ENCODE measurements around the gene NBAS. TPM values are rescaled to one million over a fixed set of nuclear protein-coding genes. Genes with fewer than 3 reads are reported as not detected.

Gene NBAS
- total RNA-seq, 1 experiment from 2014 or later, result 46.4 TPM

DNA sequence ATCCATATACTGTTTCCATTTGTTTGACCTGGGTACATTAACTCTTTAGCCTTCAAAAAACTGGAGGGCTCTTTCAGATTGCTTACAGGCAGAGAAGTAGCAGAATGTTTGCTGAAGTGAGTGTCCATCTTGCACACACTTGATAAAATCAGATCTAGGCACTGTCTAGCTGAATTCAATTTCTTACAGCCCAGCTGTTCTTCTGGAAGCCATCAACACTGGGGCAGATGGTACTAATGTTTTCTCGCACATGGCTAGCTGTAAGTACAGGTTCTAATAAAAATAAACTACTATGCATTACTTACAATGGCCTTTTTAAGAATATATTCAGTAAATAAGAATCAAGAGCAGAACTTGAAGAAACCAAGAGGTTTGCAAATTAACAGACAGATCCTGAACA lies 175.9 kb downstream of the NBAS start:
- intact Hi-C loops (cut with micrococcal nuclease), result no loop called here
- Mint-ChIP-seq H3K9me3 (ENCODE audit: unreplicated experiment) (no peaks in the 10 kb centered on the region), H3K4me1 (ENCODE audit: insufficient read depth, unreplicated experiment) (no peaks in the 10 kb centered on the region), H3K27ac (ENCODE audit: low read depth, unreplicated experiment) (no peak overlapping the region), H3K27me3 (ENCODE audit: insufficient read depth, unreplicated experiment) (no peaks in the 10 kb centered on the region), H3K36me3 (ENCODE audit: insufficient read depth, unreplicated experiment) (peaks cover 12% of the 10 kb centered on the region), H3K4me3 (ENCODE audit: unreplicated experiment) (no peak overlapping the region)
- CTCF ChIA-PET, result no interaction called here
- TF ChIP-seq, protein P1, sequence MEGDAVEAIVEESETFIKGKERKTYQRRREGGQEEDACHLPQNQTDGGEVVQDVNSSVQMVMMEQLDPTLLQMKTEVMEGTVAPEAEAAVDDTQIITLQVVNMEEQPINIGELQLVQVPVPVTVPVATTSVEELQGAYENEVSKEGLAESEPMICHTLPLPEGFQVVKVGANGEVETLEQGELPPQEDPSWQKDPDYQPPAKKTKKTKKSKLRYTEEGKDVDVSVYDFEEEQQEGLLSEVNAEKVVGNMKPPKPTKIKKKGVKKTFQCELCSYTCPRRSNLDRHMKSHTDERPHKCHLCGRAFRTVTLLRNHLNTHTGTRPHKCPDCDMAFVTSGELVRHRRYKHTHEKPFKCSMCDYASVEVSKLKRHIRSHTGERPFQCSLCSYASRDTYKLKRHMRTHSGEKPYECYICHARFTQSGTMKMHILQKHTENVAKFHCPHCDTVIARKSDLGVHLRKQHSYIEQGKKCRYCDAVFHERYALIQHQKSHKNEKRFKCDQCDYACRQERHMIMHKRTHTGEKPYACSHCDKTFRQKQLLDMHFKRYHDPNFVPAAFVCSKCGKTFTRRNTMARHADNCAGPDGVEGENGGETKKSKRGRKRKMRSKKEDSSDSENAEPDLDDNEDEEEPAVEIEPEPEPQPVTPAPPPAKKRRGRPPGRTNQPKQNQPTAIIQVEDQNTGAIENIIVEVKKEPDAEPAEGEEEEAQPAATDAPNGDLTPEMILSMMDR (IDR thresholded peaks at IDR 0.05; ENCODE audit: unreplicated experiment), result no peak
- POLR2A ChIA-PET, result no interaction called here
- DNase-seq (ENCODE audit: unreplicated experiment), result no peak
- BruUV-seq (replicated peaks), result no TSS peak

DNA sequence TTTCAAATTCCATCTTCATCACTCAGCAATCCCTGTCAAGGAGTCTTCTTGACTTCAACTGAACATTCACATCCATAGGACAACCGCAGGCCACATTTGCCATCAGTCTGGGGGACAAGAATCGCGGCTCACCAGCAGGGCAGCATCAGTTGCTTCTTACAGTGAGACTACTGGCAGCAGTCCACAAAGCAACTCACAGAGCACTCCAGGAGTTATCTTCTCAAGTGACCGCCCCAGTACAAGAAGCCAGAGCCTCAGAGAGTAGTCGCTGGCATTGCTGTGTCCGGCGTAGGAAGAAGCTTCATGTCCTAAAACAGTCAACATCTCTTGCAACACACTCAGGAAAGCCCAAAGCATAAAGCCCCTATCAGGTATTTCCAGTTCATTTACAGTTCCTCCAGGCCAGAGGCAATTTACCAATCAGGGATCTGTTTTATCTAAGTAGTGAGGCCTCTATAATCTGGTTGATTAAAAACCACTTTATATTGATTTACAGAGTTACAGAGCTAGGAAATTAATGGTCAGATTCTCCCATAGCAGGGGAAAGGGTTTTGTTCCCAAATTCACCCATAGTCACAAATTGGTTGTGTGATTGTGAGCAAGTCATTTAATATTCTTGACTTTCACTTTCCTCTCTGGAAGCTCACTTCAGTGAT lies 177.3 kb downstream of the NBAS start:
- no TSS peak for BruUV-seq (replicated peaks)
- intact Hi-C loops (cut with micrococcal nuclease), result no loop called here
- CTCF ChIA-PET, result interaction anchor here (1.2 kb wide), 1 partner anchor 193 kb away, joined by 3 read pairs; no protein-coding TSS in a partner anchor
- no peak for DNase-seq (ENCODE audit: unreplicated experiment)
- H3K9me3 Mint-ChIP-seq (ENCODE audit: unreplicated experiment), result no peaks in the 10 kb centered on the region
- no peak overlapping the region for H3K4me3 Mint-ChIP-seq (ENCODE audit: unreplicated experiment)
- POLR2A ChIA-PET, result no interaction called here
- TF ChIP-seq, protein P1 (IDR thresholded peaks at IDR 0.05; ENCODE audit: unreplicated experiment), result no peak
- no peak overlapping the region for H3K27ac Mint-ChIP-seq (ENCODE audit: low read depth, unreplicated experiment)
- H3K4me1 Mint-ChIP-seq (ENCODE audit: insufficient read depth, unreplicated experiment), result no peaks in the 10 kb centered on the region
- peaks cover 20% of the 10 kb centered on the region for H3K36me3 Mint-ChIP-seq (ENCODE audit: insufficient read depth, unreplicated experiment)
- H3K27me3 Mint-ChIP-seq (ENCODE audit: insufficient read depth, unreplicated experiment), result no peaks in the 10 kb centered on the region

DNA sequence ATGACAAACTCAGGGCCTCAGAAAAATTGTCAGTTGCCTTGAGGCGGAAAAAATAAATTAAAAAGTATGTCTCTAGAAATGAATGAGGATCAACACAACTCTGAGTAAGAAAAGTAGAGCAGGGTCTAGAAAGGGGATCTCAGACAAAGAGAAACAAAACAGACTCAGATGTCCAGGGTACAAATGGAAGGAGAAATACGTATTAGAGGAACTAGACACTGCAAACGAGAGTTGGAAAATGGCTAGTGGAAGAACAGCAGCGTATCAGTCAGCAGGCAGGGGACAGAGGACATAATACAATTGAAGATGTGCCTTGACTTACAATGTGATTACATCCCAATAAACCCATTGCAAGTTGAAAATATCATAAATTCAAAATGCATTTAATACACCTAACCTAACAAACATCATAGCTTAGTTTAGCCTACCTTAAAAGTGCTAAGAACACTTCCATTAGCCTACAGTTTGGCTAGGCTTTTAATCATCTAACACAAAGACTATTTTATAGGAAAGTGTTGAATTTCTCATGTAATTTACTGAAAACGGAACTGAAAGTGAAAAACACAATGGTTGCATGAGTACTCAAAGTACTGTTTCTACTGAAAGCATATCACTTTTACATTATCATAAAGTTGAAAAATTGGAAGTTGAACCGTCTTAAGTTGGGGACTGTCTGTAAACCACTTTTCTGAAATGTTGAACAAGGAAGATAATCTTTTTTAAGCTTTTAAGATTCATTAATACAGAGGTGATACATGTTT lies 182.8 kb downstream of the NBAS start:
- Mint-ChIP-seq H3K36me3 (ENCODE audit: insufficient read depth, unreplicated experiment) (peaks cover 16% of the 10 kb centered on the region), H3K9me3 (ENCODE audit: unreplicated experiment) (no peaks in the 10 kb centered on the region), H3K27ac (ENCODE audit: low read depth, unreplicated experiment) (no peak overlapping the region), H3K4me3 (ENCODE audit: unreplicated experiment) (no peak overlapping the region), H3K27me3 (ENCODE audit: insufficient read depth, unreplicated experiment) (no peaks in the 10 kb centered on the region), H3K4me1 (ENCODE audit: insufficient read depth, unreplicated experiment) (no peaks in the 10 kb centered on the region)
- TF ChIP-seq, protein P1 (IDR thresholded peaks at IDR 0.05; ENCODE audit: unreplicated experiment), result no peak
- no TSS peak for BruUV-seq (replicated peaks)
- no peak for DNase-seq (ENCODE audit: unreplicated experiment)
- ChIA-PET CTCF (interaction anchor here (0.6 kb wide), 1 partner anchor 486 kb away, joined by 4 read pairs; no protein-coding TSS in a partner anchor), POLR2A (no interaction called here)
- intact Hi-C loops (cut with micrococcal nuclease), result no loop called here

DNA sequence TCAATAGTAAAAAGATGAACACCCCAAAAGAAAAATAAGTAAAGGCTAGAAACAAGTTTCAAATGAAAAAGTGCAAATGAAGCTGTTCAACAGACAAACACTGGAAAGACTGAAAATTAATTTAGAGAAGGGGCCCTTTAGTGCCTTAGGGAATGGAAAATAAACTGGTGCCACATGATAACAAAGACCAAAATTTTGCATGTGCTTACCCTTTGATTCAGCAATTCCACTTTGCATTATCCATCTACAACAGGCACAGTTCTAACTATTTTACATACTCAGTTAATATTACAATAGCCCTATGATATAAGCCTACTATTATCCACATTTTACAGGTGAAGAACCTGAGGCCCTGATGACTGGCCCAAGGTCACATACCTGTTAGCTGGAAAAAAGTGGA lies 183.9 kb downstream of the NBAS start:
- H3K9me3 Mint-ChIP-seq (ENCODE audit: unreplicated experiment), result no peaks in the 10 kb centered on the region

More for the DNA sequence above, 183.9 kb downstream of the NBAS start:
- H3K27me3 Mint-ChIP-seq (ENCODE audit: insufficient read depth, unreplicated experiment), result no peaks in the 10 kb centered on the region
- H3K36me3 Mint-ChIP-seq (ENCODE audit: insufficient read depth, unreplicated experiment), result peaks cover 20% of the 10 kb centered on the region
- H3K27ac Mint-ChIP-seq (ENCODE audit: low read depth, unreplicated experiment), result no peak overlapping the region
- H3K4me3 Mint-ChIP-seq (ENCODE audit: unreplicated experiment), result no peak overlapping the region
- intact Hi-C loops (cut with micrococcal nuclease), result no loop called here
- no TSS peak for BruUV-seq (replicated peaks)
- POLR2A ChIA-PET, result no interaction called here
- CTCF ChIA-PET, result no interaction called here
- TF ChIP-seq, protein P1 (IDR thresholded peaks at IDR 0.05; ENCODE audit: unreplicated experiment), result no peak
- DNase-seq (ENCODE audit: unreplicated experiment), result no peak
- no peaks in the 10 kb centered on the region for H3K4me1 Mint-ChIP-seq (ENCODE audit: insufficient read depth, unreplicated experiment)

Measured in MCF 10A (cell line).